HCT116 (cell line): ENCODE measurements around the gene PRKCA. TPM values are rescaled to one million over a fixed set of nuclear protein-coding genes. Genes with fewer than 3 reads are reported as not detected.

Experiments
- ATAC-seq: fragments of 200-7000 bp; cut with Tn5 transposase; 2 replicates; pipeline ENCODE4 v1.9.1; 2020; ENCODE audit warnings: mild to moderate bottlenecking, moderate library complexity
- BruUV-seq: library from RNA; stranded (reverse); fragments of 400-500 nt; replicated peaks from 2 replicates; lab custom pipeline; 2021; lab: Mats Ljungman, UMichigan
- CTCF ChIA-PET: fragments of 300-600 bp; sonication (Branson Sonifier 250); formaldehyde crosslinking; loops from one replicate; lab custom pipeline; 2021; ENCODE audit warnings: antibody characterized with exemption; lab: Charles Lee
- POLR2A ChIA-PET: fragments of 300-600, 350-600 bp; sonication (Branson Sonifier 250); formaldehyde crosslinking; loops from one replicate; lab custom pipeline; 2021; ENCODE audit warnings: antibody characterized with exemption; lab: Charles Lee
- RAD21 ChIA-PET, 2 experiments: fragments of 300-600 bp; sonication (Branson Sonifier 250); formaldehyde crosslinking; loops; one replicate each; lab custom pipeline; 2023; ENCODE audit warnings: low total read pairs in 2 of 2; ENCODE audit not compliant: uncharacterized antibody in 2 of 2, unreplicated experiment in 2 of 2, low non-redundant PET in 1 of 2; lab: Charles Lee
- DNase-seq: peaks from one replicate; pipeline ENCODE4 v3.0.0-alpha.2; 2010; ENCODE audit warnings: low read depth, low spot score
- H2AFZ ChIP-seq: fragments of 200-600 bp; shearing (Covaris generic), sonication (generic); 2 replicates; pipeline ENCODE4 v1.6.1; 2017; ENCODE audit warnings: low read depth, mixed run types, mixed read lengths, antibody characterized with exemption, low read length; ENCODE audit not compliant: poor library complexity, severe bottlenecking
- H3K27ac ChIP-seq: 2 replicates; pipeline ENCODE4 v1.5.1; 2012; ENCODE audit warnings: low read depth, low read length
- H3K27me3 ChIP-seq: fragments of 200-600 bp; sonication (generic); 2 replicates; pipeline ENCODE4 v1.6.1; 2016; ENCODE audit warnings: mixed run types, low read length, mixed read lengths; ENCODE audit not compliant: insufficient read depth
- H3K36me3 ChIP-seq, 2 experiments: fragments of 200-500 bp in 1 of 2; fragments of 200-600 bp in 1 of 2; sonication (Bioruptor generic) in 1 of 2; sonication (generic) in 1 of 2; 2 replicates each; pipeline versions ENCODE4 v1.5.1 to v1.6.1; 2014 to 2016; ENCODE audit warnings: low read length in 2 of 2, inconsistent platforms in 1 of 2, mixed read lengths in 1 of 2, mixed run types in 1 of 2; ENCODE audit not compliant: insufficient read depth in 2 of 2, control insufficient read depth in 1 of 2
- H3K4me1 ChIP-seq, 2 experiments: fragments of 200-600 bp in 1 of 2; sonication (generic) in 1 of 2; 2 replicates each; pipeline versions ENCODE4 v1.5.1 to v1.6.1; 2012 to 2017; ENCODE audit warnings: low read length in 2 of 2, inconsistent platforms in 1 of 2, mild to moderate bottlenecking in 1 of 2, mixed read lengths in 1 of 2, mixed run types in 1 of 2, moderate library complexity in 1 of 2; ENCODE audit not compliant: insufficient read depth in 2 of 2, control insufficient read depth in 1 of 2
- H3K4me2 ChIP-seq: fragments of 200-600 bp; sonication (generic); 2 replicates; pipeline ENCODE4 v1.6.1; 2017; ENCODE audit warnings: mixed run types, low read length, mixed read lengths
- H3K4me3 ChIP-seq, 2 experiments: fragments of 200-600 bp in 1 of 2; sonication (generic) in 1 of 2; replicated peaks in 1 of 2; 2 replicates each; pipeline ENCODE4 v1.5.1; 2011 to 2016; ENCODE audit warnings: low read length in 2 of 2, control low read depth in 1 of 2, low read depth in 1 of 2, mild to moderate bottlenecking in 1 of 2, mixed read lengths in 1 of 2, mixed run types in 1 of 2
- H3K79me2 ChIP-seq: fragments of 200-600 bp; sonication (generic); 2 replicates; pipeline ENCODE4 v1.6.1; 2017; ENCODE audit warnings: mild to moderate bottlenecking, mixed run types, low read length, moderate library complexity, mixed read lengths; ENCODE audit not compliant: insufficient read depth
- H3K9ac ChIP-seq: fragments of 200-600 bp; sonication (generic); 2 replicates; pipeline ENCODE4 v1.6.1; 2016; ENCODE audit warnings: low read length, mixed read lengths
- H3K9me2 ChIP-seq: fragments of 200-600 bp; sonication (generic), shearing (Covaris generic); 2 replicates; pipeline ENCODE4 v1.6.1; 2017; ENCODE audit warnings: mixed run types, mild to moderate bottlenecking, moderate library complexity; ENCODE audit not compliant: insufficient read depth
- H3K9me3 ChIP-seq, 2 experiments: fragments of 200-500 bp in 1 of 2; fragments of 200-600 bp in 1 of 2; sonication (Bioruptor generic) in 1 of 2; sonication (generic) in 1 of 2; 2 replicates each; pipeline ENCODE4 v1.6.1; 2014 to 2017; ENCODE audit warnings: low read length in 2 of 2, mixed read lengths in 2 of 2, inconsistent platforms in 1 of 2, low read depth in 1 of 2, mild to moderate bottlenecking in 1 of 2, mixed run types in 1 of 2, moderate library complexity in 1 of 2; ENCODE audit not compliant: control insufficient read depth in 1 of 2, insufficient read depth in 1 of 2
- H4K20me1 ChIP-seq: fragments of 200-600 bp; sonication (generic), shearing (Covaris generic); 2 replicates; pipeline ENCODE4 v1.6.1; 2017; ENCODE audit warnings: mixed run types, mild to moderate bottlenecking, moderate library complexity; ENCODE audit not compliant: insufficient read depth
- ATF3 ChIP-seq: IDR thresholded peaks from 2 replicates; pipeline ENCODE4 v1.6.1; 2012
- FOSL1 ChIP-seq: IDR thresholded peaks from 2 replicates; pipeline ENCODE4 v1.6.1; 2012; ENCODE audit warnings: low read depth
- REST ChIP-seq: IDR thresholded peaks from 2 replicates; pipeline ENCODE4 v1.6.1; 2012; ENCODE audit warnings: low read depth
- intact Hi-C: fragments of 100-400 bp; cut with micrococcal nuclease; formaldehyde crosslinking; loops from 2 replicates; pipeline ENCODE4 v1.10.0; 2022
- total RNA-seq: library from RNA; stranded (reverse); gene quantifications from one replicate; pipeline ENCODE4 v1.2.1, GENCODE V29; 2021; ENCODE audit not compliant: unreplicated experiment

PRKCA gene
- total RNA-seq, 1 experiment from 2014 or later, result 18.8 TPM

GRCh38 chr17:66485309-66485947 lies 183.0 kb downstream of the PRKCA start:
- no peak overlapping the region for H3K27ac ChIP-seq

More at GRCh38 chr17:66485309-66485947, 183.0 kb downstream of the PRKCA start:
- H4K20me1 ChIP-seq, result no peaks in the 10 kb centered on the region
- no TSS peak for BruUV-seq
- CTCF ChIA-PET, result no interaction called here
- ATAC-seq (no peak), DNase-seq (no peak)
- H3K4me3 ChIP-seq, result no peak overlapping the region
- H3K9ac ChIP-seq, result no peak overlapping the region
- H3K4me2 ChIP-seq, result no peak overlapping the region
- H3K9me3 ChIP-seq, result no peaks in the 10 kb centered on the region
- no peaks in the 10 kb centered on the region; the same call in 1 of the 2 replicates for H3K27me3 ChIP-seq
- no peaks in the 10 kb centered on the region for H3K79me2 ChIP-seq
- H2AFZ ChIP-seq, result no peak overlapping the region
- RAD21 ChIA-PET, result no interaction called here
- no peaks in the 10 kb centered on the region for H3K36me3 ChIP-seq
- TF ChIP-seq ATF3 (no peak), FOSL1 (no peak), REST (no peak)
- no peaks in the 10 kb centered on the region for H3K9me2 ChIP-seq
- POLR2A ChIA-PET, result no interaction called here
- intact Hi-C loops, result no loop called here
- no peaks in the 10 kb centered on the region for H3K4me1 ChIP-seq
